ENCODE results near the gene RIMS3.

DNA sequence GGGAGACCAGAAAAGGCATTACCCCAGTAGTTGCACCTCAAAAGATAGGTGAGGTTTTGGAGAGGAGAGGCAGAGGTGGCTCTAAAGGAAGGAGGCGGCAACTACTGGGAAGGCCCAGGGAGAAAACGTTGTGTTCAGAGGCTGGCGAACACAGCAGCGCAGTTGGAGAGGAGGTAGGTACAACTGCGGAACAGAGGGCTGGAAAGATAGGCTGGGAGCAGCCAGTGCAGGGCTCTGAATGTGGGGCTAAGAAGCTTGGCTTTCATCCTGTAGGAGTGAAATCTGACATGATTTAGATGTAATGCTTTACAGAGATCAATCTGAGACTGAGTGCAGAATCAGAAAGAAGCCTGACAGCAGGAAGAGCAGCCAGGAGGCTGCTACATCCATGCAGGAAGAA is 13.0 kb downstream of the RIMS3 start:
- no peak for TF ChIP-seq POLR2AphosphoS5 (IDR thresholded peaks at IDR 0.05; ENCODE audit: low read depth, low read length)
- TF ChIP-seq, protein P1, sequence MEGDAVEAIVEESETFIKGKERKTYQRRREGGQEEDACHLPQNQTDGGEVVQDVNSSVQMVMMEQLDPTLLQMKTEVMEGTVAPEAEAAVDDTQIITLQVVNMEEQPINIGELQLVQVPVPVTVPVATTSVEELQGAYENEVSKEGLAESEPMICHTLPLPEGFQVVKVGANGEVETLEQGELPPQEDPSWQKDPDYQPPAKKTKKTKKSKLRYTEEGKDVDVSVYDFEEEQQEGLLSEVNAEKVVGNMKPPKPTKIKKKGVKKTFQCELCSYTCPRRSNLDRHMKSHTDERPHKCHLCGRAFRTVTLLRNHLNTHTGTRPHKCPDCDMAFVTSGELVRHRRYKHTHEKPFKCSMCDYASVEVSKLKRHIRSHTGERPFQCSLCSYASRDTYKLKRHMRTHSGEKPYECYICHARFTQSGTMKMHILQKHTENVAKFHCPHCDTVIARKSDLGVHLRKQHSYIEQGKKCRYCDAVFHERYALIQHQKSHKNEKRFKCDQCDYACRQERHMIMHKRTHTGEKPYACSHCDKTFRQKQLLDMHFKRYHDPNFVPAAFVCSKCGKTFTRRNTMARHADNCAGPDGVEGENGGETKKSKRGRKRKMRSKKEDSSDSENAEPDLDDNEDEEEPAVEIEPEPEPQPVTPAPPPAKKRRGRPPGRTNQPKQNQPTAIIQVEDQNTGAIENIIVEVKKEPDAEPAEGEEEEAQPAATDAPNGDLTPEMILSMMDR (IDR thresholded peaks at IDR 0.05): no peak
- TF ChIP-seq, protein P2, sequence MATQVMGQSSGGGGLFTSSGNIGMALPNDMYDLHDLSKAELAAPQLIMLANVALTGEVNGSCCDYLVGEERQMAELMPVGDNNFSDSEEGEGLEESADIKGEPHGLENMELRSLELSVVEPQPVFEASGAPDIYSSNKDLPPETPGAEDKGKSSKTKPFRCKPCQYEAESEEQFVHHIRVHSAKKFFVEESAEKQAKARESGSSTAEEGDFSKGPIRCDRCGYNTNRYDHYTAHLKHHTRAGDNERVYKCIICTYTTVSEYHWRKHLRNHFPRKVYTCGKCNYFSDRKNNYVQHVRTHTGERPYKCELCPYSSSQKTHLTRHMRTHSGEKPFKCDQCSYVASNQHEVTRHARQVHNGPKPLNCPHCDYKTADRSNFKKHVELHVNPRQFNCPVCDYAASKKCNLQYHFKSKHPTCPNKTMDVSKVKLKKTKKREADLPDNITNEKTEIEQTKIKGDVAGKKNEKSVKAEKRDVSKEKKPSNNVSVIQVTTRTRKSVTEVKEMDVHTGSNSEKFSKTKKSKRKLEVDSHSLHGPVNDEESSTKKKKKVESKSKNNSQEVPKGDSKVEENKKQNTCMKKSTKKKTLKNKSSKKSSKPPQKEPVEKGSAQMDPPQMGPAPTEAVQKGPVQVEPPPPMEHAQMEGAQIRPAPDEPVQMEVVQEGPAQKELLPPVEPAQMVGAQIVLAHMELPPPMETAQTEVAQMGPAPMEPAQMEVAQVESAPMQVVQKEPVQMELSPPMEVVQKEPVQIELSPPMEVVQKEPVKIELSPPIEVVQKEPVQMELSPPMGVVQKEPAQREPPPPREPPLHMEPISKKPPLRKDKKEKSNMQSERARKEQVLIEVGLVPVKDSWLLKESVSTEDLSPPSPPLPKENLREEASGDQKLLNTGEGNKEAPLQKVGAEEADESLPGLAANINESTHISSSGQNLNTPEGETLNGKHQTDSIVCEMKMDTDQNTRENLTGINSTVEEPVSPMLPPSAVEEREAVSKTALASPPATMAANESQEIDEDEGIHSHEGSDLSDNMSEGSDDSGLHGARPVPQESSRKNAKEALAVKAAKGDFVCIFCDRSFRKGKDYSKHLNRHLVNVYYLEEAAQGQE (IDR thresholded peaks at IDR 0.05; ENCODE audit: insufficient read depth in 1 of 2, low read depth in 2 of 2, low read length in 1 of 2): no peak
